Uterus (tissue), 4 donors: ENCODE data around the gene APP. TPM values are rescaled to one million over a fixed set of nuclear protein-coding genes. Genes with fewer than 3 reads are reported as not detected.

ENCODE experiments used
- DNase-seq, 2 donors: peaks; one replicate each; pipeline ENCODE4 v3.0.0-alpha.2; 2019 to 2020
- H3K27ac ChIP-seq, 2 donors: fragments of 200-600 bp; sonication (generic); 1 replicate in 1 of 2; 2 replicates in 1 of 2; pipeline ENCODE4 v1.5.1; 2016 to 2018
- H3K27me3 ChIP-seq, 2 donors: fragments of 200-600 bp; sonication (generic); one replicate each; pipeline ENCODE4 v1.5.1; 2018 to 2019; ENCODE audit warnings: control low read depth in 1 of 2
- H3K36me3 ChIP-seq, 2 donors: fragments of 200-600 bp; sonication (generic); one replicate each; pipeline ENCODE4 v1.5.1; 2019; ENCODE audit warnings: control low read depth in 1 of 2
- H3K4me1 ChIP-seq, 2 donors: fragments of 200-600 bp; sonication (generic); one replicate each; pipeline ENCODE4 v1.5.1; 2018 to 2019; ENCODE audit warnings: control low read depth in 1 of 2
- H3K4me3 ChIP-seq, 2 donors: fragments of 200-600 bp; sonication (generic); 1 replicate in 1 of 2; 2 replicates in 1 of 2; pipeline ENCODE4 v1.5.1; 2018 to 2019; ENCODE audit warnings: mild to moderate bottlenecking in 1 of 2
- H3K9me3 ChIP-seq, 2 donors: fragments of 200-600 bp; sonication (generic); one replicate each; pipeline ENCODE4 v1.5.1; 2019; ENCODE audit warnings: control low read depth in 1 of 2
- CTCF ChIP-seq, 4 experiments: fragments of 200-600 bp in 2 of 4; fragments of 450-650 bp in 2 of 4; sonication (generic) in 2 of 4; IDR thresholded peaks; one replicate each; pipeline ENCODE4 v1.5.1; 2016 to 2019; ENCODE audit warnings: antibody characterized with exemption in 4 of 4, mild to moderate bottlenecking in 2 of 4, moderate library complexity in 1 of 4
- POLR2A ChIP-seq, 2 donors: fragments of 450-650 bp; IDR thresholded peaks; one replicate each; pipeline ENCODE4 v1.6.1; 2016; ENCODE audit warnings: antibody characterized with exemption in 2 of 2, mild to moderate bottlenecking in 1 of 2, moderate library complexity in 1 of 2
- intact Hi-C: fragments of 100-400 bp; cut with DNase I; formaldehyde crosslinking; loops from one replicate; pipeline ENCODE4 v1.15.1; 2023; ENCODE audit warnings: low total_unique reads
- total RNA-seq, 4 donors: library from RNA; depleted of rRNA in 3 of 4; stranded (reverse); fragments of >200 nt in 3 of 4; gene quantifications; one replicate each; pipeline versions ENCODE4 v1.1.0 to v1.2.4, GENCODE V29; 2014 to 2023
- donor health status: DM: yes; HTN: yes; CAD: no.

Gene APP
- total RNA-seq, 4 donors from 2014 or later = 212 to 537 (median 430) TPM

GRCh38 chr21:25895565-25896205 lies 274.9 kb downstream of the APP start:
- TF ChIP-seq CTCF (IDR thresholded peaks at IDR 0.05) (peak; percentile 33 to 63 (median 54)), POLR2A (IDR thresholded peaks at IDR 0.05) (no peak)
- H3K9me3 ChIP-seq = no peaks in the 10 kb centered on the region
- H3K4me3 ChIP-seq = no peak overlapping the region
- no peaks in the 10 kb centered on the region for H3K27me3 ChIP-seq
- H3K27ac ChIP-seq = peak overlapping the region in 1 of 2 donors; percentile 46
- no peak for DNase-seq
- no peaks in the 10 kb centered on the region for H3K4me1 ChIP-seq
- H3K36me3 ChIP-seq = no peaks in the 10 kb centered on the region
- intact Hi-C loops = no loop called here

DNA sequence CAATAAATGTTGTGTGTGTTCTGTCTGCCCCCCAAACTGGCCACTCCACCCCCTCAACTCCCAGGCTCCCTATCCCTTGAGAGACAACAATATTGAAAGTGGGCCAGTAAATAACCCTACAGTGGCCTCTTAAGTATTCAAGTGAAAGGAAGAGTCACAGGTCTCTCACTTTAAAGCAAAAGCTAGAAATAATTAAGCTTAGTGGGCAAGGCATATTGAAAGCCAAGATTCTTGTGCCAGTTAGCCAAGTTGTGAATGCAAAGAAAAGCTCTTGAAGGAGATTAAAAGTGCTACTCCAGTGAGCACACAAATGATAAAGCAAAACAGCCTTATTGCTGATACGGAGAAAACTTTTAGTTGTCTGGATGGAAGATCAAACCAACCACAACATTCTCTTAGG lies 277.4 kb downstream of the APP start:
- H3K36me3 ChIP-seq = no peaks in the 10 kb centered on the region
- no peak for DNase-seq
- TF ChIP-seq POLR2A (IDR thresholded peaks at IDR 0.05) (no peak), CTCF (IDR thresholded peaks at IDR 0.05) (no peak)
- H3K4me1 ChIP-seq = no peaks in the 10 kb centered on the region
- no peak overlapping the region for H3K27ac ChIP-seq
- H3K4me3 ChIP-seq = no peak overlapping the region
- no peaks in the 10 kb centered on the region for H3K27me3 ChIP-seq
- no peaks in the 10 kb centered on the region for H3K9me3 ChIP-seq
- intact Hi-C loops = no loop called here

- intact Hi-C loops = no loop called here
- no peaks in the 10 kb centered on the region for H3K36me3 ChIP-seq
- H3K4me1 ChIP-seq = no peaks in the 10 kb centered on the region
- H3K27ac ChIP-seq = no peak overlapping the region
- no peaks in the 10 kb centered on the region for H3K9me3 ChIP-seq
- H3K4me3 ChIP-seq = no peak overlapping the region
- DNase-seq = no peak
- H3K27me3 ChIP-seq = no peaks in the 10 kb centered on the region
- TF ChIP-seq CTCF (IDR thresholded peaks at IDR 0.05) (no peak), POLR2A (IDR thresholded peaks at IDR 0.05) (no peak)
These were observed 279.0 kb downstream of the APP start for GRCh38 chr21:25891596-25891995.

- Histone ChIP-seq H3K36me3 (no peaks in the 10 kb centered on the region), H3K9me3 (no peaks in the 10 kb centered on the region), H3K27me3 (no peaks in the 10 kb centered on the region), H3K27ac (no peak overlapping the region), H3K4me1 (no peaks in the 10 kb centered on the region), H3K4me3 (no peak overlapping the region)
- no peak for DNase-seq
- TF ChIP-seq CTCF (IDR thresholded peaks at IDR 0.05) = no peak
- TF ChIP-seq POLR2A (IDR thresholded peaks at IDR 0.05) = no peak
- intact Hi-C loops = no loop called here
These were observed 280.6 kb downstream of the APP start for GRCh38 chr21:25890001-25890400.

- no peak overlapping the region for H3K4me3 ChIP-seq
- H3K27me3 ChIP-seq = no peaks in the 10 kb centered on the region
- TF ChIP-seq POLR2A (IDR thresholded peaks at IDR 0.05) = no peak
- no peak for TF ChIP-seq CTCF (IDR thresholded peaks at IDR 0.05)
- H3K9me3 ChIP-seq = no peaks in the 10 kb centered on the region
- DNase-seq = no peak
- no peaks in the 10 kb centered on the region for H3K4me1 ChIP-seq
- no peaks in the 10 kb centered on the region for H3K36me3 ChIP-seq
- intact Hi-C loops = loop anchor here (10.0 kb wide), 1 partner anchor 826 kb away; no protein-coding TSS in a partner anchor
- H3K27ac ChIP-seq = no peak overlapping the region
These were observed 281.9 kb downstream of the APP start for GRCh38 chr21:25888711-25889110.
